CD4-positive, alpha-beta T cell treated with Interleukin-6 at 100 ng/mL for 8 hours (primary cell): ENCODE results near the gene VAC14.

Source experiments
- DNase-seq: peaks from one replicate; pipeline ENCODE4 v3.0.0-alpha.2; 2020; ENCODE audit warnings: mixed read lengths, low spot score

Gene VAC14

DNA sequence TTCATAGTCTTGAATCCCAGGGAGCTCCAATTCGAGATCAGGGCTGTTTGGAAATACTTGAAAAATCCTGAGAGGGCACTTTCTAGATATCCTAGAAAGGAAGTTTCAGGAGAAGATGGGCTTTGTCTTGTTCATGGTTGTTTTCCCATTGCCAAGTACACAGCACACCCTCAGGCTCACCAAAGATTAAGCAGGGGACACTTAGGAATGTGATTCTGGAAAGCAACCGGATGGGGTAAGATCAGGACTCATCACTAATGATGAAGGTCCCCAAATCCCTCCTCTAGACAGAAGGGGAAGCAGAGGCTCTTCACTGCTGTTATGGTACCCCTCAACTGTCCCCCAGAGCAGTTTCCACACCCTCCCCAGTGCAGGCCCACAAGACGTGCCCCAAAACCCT, 40.7 kb downstream of the VAC14 start:
- no peak for DNase-seq

DNA sequence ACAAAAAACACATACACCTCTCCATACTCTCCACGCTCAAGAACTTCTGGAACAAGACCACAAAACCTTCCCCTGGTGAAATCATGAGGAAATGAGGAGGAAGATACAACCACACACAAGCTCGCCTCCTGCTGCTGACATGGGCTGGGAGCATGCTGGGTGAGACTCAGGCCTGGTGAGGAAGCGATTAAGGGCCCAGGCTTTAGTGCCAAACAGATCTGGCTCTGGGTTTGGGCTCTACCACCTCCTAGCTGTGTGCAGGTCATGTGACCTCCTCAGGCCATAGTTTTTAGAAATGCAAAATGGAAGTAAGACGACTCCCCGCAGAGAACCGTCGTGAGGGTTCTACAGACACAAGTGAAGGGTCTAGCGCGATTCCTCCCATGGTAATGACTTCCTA, 41.3 kb downstream of the VAC14 start:
- no peak for DNase-seq

GRCh38 chr16:70758786-70759185, 42.2 kb downstream of the VAC14 start:
- no peak for DNase-seq

- DNase-seq: no peak
These were observed 43.8 kb downstream of the VAC14 start for GRCh38 chr16:70757183-70757582.

- no peak for DNase-seq
These were observed 44.9 kb downstream of the VAC14 start for GRCh38 chr16:70756071-70756470.

DNA sequence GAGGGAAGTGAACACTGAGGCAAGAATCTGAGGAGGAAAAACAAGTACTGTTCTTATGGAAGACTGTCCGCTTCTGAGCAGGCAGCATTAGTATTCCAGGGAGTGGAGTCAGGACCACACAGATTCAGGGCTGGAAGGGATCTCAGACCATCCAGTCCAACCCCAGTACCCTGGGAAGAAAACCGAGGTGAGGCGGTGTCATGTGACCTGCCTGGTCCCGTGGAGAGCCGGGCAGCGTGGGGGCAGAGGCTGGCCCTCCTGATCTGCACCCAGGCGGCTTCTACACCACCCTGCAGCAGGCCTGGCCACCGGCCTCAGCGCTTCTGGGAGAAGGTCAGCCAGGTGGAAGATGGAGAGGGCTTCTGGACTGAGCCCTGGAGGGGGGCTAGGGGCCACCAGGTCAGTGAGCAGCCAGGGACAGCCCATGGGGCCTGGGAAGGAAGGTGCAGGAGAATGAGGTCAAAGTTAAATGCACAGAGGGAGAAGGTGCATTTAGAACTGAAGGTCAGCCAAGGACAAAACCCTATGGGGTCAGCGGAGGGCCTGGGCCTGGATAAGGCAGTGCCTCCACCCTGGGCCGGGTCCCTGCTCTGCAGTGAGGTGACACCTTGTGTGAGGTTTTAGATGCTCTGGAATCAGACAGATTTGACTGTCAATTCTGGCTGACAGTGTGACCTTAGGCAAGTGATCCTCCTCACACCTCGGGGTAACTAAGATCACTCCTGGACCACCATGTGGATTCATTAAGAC, 45.9 kb downstream of the VAC14 start:
- DNase-seq: no peak

- DNase-seq: no peak
These were observed 46.6 kb downstream of the VAC14 start for GRCh38 chr16:70754371-70754770.

DNA sequence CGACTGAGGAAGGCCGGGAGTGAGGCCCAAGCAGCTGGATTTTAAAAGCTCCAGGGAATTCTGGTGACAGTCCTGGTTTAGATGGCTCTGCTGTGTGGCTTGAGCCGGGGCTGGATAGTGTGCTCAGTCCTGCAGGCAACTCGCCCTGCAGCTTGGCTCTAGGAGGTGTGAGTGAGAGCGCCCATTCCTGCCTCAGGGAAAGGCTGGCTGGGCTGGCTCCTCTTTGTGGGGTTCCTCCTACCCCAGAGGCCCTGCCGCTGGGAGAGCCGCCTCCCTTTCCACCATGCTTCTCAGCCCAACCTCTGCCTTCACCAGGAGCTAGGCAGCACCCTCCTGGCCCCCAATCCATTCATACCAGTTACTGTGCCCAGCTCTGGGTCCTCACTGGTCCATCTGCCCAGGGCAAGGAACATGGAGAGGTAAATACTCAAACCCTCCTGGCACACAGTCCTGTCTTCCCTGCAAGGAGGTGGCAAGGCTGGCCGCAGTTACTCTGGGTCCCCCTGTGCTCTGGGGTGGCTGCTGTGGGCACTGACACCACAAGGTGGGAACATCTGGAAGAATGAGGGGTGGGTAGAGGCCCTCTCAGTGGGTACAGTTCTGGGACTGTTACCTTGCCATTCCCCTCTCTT, 47.1 kb downstream of the VAC14 start:
- DNase-seq: no peak

DNA sequence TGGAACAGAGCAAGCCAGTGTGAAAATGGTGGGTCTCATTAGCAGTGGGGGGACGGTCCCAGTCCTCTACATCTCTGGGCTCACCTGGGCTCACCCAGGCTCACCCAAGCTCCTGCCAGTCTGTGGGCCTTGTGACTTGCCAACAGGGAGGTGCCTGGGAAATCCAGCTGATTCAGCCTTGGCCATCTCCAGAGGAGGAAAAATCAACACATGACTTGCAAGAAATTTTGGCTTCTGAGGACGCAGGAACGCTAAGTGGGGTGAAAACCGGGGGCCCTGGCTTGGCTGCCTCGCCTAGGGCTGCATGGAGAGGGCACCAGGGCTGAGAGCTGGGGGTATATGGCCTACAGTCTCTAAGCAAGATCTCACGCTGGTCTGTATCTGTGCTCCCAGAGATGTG, 47.7 kb downstream of the VAC14 start:
- DNase-seq: no peak

DNA sequence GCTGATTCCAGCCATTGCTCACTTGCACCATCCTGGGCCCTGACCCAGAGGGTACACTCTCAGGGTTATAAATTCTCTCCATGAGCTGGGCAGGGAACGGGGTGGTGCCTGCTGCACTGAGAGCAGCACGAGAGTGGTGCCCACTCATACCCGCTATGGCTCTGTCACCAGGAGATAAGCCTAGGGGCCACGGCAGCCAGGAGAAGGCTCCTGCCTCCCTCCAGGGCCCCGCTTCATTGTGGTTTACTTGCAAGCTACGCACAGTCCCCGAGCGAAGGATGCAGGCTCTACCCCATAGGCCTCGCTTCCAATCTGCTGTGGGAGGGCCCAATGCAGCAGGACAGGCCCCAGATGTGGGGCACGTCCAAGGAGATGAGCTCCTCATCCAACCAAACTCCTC, 48.5 kb downstream of the VAC14 start:
- no peak for DNase-seq

- no peak for DNase-seq
These were observed 49.4 kb downstream of the VAC14 start for GRCh38 chr16:70751593-70751992.

GRCh38 chr16:70750893-70751467, 50.0 kb downstream of the VAC14 start:
- no peak for DNase-seq

GRCh38 chr16:70749681-70750601, 51.0 kb downstream of the VAC14 start:
- DNase-seq: no peak

GRCh38 chr16:70749006-70749678, 51.8 kb downstream of the VAC14 start:
- DNase-seq: no peak

DNA sequence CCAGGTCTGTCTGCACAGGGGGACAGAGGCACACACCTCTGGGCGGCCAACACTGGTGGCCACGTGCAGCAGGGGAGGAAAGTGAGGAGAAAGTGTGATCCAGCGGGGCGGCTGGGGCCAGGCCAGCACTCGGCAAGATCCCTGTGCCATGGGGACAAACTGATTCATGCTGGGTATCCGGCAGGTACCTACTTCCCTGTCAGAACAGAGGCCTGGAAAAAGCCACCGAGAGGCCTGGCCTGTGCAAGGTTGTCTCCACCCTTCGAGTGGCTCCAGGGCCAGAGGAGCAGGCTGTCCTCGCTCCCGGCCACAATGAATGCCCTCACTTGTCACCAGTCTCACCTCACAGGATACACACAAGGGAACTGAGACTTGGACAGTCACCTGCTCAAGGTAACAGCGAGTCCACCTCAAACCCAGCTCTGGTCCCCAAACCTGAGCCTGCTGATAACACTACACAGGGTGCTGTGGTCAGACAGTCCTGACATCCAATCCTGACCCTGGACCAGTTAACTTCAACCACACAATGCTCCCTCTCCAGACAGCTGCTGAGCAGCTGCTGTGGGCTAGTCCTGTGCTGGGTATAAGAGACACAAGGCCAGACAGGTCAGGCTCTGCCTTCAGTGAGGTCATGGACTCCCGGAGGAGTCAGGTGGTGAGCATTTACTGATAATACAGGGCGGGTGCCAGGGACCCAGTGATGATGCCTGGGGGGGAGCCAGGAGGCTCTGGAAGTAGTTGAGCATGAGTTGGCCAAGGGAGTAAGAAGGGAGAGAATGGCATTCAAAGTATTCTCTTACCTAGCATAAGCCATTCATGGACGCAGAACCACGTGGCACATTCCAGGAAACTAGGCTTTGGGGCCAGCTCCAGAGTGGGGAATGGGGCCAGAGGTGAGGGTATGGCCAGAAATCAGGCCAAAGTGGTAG, 53.0 kb downstream of the VAC14 start:
- DNase-seq: no peak

- no peak for DNase-seq
These were observed 54.1 kb downstream of the VAC14 start for GRCh38 chr16:70746708-70747424.

GRCh38 chr16:70746040-70746707, 54.8 kb downstream of the VAC14 start:
- DNase-seq: no peak

DNA sequence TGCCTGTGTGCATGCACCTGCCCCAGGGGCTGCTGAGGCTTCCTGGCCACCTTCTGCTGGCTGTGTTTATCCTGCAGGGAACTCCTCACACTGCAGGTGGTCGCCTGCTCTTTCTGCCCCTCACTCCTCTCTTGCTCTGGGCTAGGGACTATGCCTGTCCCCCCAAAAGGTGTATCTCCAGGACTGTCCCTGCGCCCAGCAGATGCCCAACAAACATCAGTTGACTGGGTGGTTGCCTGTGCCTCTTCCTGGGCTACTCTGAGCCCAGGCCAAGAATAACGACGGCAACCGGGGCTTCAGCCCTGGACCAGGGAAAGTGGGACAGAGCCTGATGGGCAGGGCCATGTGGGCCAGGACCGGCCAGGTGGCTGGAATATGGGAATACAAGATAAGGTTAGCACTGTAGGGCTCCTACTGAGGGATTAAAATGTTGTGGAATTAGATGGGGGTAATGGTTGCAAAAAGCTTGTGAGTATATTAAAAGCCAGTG, 55.4 kb downstream of the VAC14 start:
- DNase-seq: no peak

DNA sequence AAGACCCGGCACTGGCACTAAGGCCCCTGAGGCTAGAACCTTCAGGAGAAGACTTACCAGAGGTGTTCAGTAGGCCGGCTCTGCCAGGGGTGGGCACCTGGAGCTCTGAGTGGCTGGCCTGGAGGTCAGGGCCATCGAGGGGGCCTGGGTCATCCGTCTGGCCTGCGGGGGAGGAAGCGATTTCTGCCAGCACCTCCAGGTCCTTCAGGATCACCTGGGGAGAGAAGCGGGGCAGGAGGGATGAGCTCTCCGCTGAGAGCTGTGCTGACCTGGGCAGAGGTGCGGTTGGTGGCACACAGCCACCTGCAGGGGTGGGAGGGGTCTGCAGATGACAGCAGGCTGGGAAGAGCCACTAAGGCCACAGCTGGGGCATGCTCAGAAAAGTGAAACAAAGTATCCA, 56.6 kb downstream of the VAC14 start:
- no peak for DNase-seq
